Ureter (tissue), 1 donor: Measurements from ENCODE around the gene ASIC3. TPM values are rescaled to one million over a fixed set of nuclear protein-coding genes. Genes with fewer than 3 reads are reported as not detected.

Experiments
- total RNA-seq: library from RNA; stranded (reverse); gene quantifications from one replicate; pipeline ENCODE4 v1.2.4, GENCODE V29; 2023
- donor health status: DM: yes; HTN: yes; CAD: no.

Gene ASIC3
- total RNA-seq, 1 donor from 2014 or later = 0.34 TPM

Other genes with a start within 250 kb of the ASIC3 start
- gene TMEM176B, start 248.2 kb upstream of the ASIC3 start, total RNA-seq = 32.7 TPM
- 30.7 TPM for gene TMEM176A, start 247.8 kb upstream of the ASIC3 start, total RNA-seq
- 1.5 TPM for gene AOC1, start 196.0 kb upstream of the ASIC3 start, total RNA-seq
- gene KCNH2, start 70.2 kb upstream of the ASIC3 start, total RNA-seq = 17.7 TPM
- 50.7 TPM for gene NOS3, start 57.5 kb upstream of the ASIC3 start, total RNA-seq
- 0.55 TPM for gene ATG9B, start 24.0 kb upstream of the ASIC3 start, total RNA-seq
- 32.4 TPM for gene ABCB8, start 20.1 kb upstream of the ASIC3 start, total RNA-seq
- 5.5 TPM for gene CDK5, start 9.4 kb downstream of the ASIC3 start, total RNA-seq
- 74.2 TPM for gene SLC4A2, start 11.1 kb downstream of the ASIC3 start, total RNA-seq
- gene FASTK, start 32.3 kb downstream of the ASIC3 start, total RNA-seq = 91.7 TPM
- gene TMUB1, start 35.0 kb downstream of the ASIC3 start, total RNA-seq = 24.9 TPM
- 178 TPM for gene AGAP3, start 37.9 kb downstream of the ASIC3 start, total RNA-seq
- not detected for gene GBX1, start 119.2 kb downstream of the ASIC3 start, total RNA-seq
- not detected for gene ASB10, start 138.7 kb downstream of the ASIC3 start, total RNA-seq
- not detected for gene H2BK1, start 162.0 kb downstream of the ASIC3 start, total RNA-seq
- gene ABCF2, start 178.7 kb downstream of the ASIC3 start, total RNA-seq = 33.9 TPM
- gene CHPF2, start 184.0 kb downstream of the ASIC3 start, total RNA-seq = 43.0 TPM
- 67.4 TPM for gene SMARCD3, start 200.2 kb downstream of the ASIC3 start, total RNA-seq